ENCODE data around the gene MOGAT1. TPM values are rescaled to one million over a fixed set of nuclear protein-coding genes. Genes with fewer than 3 reads are reported as not detected.

MOGAT1 gene
- total and polyA plus RNA-seq, 2 of the 13 experiments (the other 11 are each of a cell fraction or from before 2014, with no cell fraction given): 0.98 to 4.3 TPM

- Histone ChIP-seq H4K20me1 (ENCODE audit: insufficient read depth, low read length) (no peaks in the 10 kb centered on the region), H3K79me2 (ENCODE audit: insufficient read depth, low read length) (no peaks in the 10 kb centered on the region), H3K36me3 (replicated peaks in 1 of 2; ENCODE audit: control insufficient read depth in 1 of 2, insufficient read depth in 2 of 2, low read length in 2 of 2) (peaks cover 14 to 65% of the 10 kb centered on the region in 2 experiments), H2AFZ (ENCODE audit: low read length) (no peak overlapping the region), H3K9ac (ENCODE audit: insufficient read depth, low read depth, low read length) (no peak overlapping the region), H3K4me3 (replicated peaks in 1 of 3; ENCODE audit: insufficient read depth in 1 of 3, low read depth in 2 of 3, low read length in 3 of 3) (no peak overlapping the region), H3K27me3 (ENCODE audit: control insufficient read depth in 1 of 2, insufficient read depth in 2 of 2, low read length in 2 of 2) (no peaks in the 10 kb centered on the region), H3K27ac (ENCODE audit: extremely low read length, insufficient read depth, low read length) (no peak overlapping the region), H3K9me3 (ENCODE audit: low read length) (no peaks in the 10 kb centered on the region), H3K4me1 (ENCODE audit: insufficient read depth, low read length) (no peaks in the 10 kb centered on the region), H3K4me2 (ENCODE audit: low read depth, low read length) (no peak overlapping the region)
- BruUV-seq (replicated peaks): no TSS peak
- no peak for TF ChIP-seq ZNF670 (CRISPR knock-in tag; IDR thresholded peaks at IDR 0.05; ENCODE audit: borderline replicate concordance)
- ChIA-PET POLR2A (no interaction called here), CTCF (ENCODE audit: low intra/inter-chr PET ratio, low total read pairs) (no interaction called here)
- ATAC-seq (no peak), DNase-seq (ENCODE audit: low spot score) (no peak), FAIRE-seq (no peak)
- 99% methylated on average over 1 of the region's 1 CpG for WGBS (ENCODE audit: low lambda C conversion rate)
- in situ Hi-C loops (cut with HindIII; ENCODE audit: extremely low pct_ligation_motif_present, low pct_unique_long_range_greater_than_20kb) (no loop called here), intact Hi-C loops (cut with micrococcal nuclease; ENCODE audit: unreplicated experiment) (no loop called here)
These were observed 28.3 kb upstream of the MOGAT1 start for GRCh38 chr2:222643134-222643533.

- Histone ChIP-seq H3K9ac (ENCODE audit: insufficient read depth, low read depth, low read length) (no peak overlapping the region), H2AFZ (ENCODE audit: low read length) (no peak overlapping the region), H3K79me2 (ENCODE audit: insufficient read depth, low read length) (peaks cover 19% of the 10 kb centered on the region), H3K4me2 (ENCODE audit: low read depth, low read length) (no peak overlapping the region), H3K27ac (ENCODE audit: extremely low read length, insufficient read depth, low read length) (no peak overlapping the region), H3K9me3 (ENCODE audit: low read length) (no peaks in the 10 kb centered on the region), H3K36me3 (replicated peaks in 1 of 2; ENCODE audit: control insufficient read depth in 1 of 2, insufficient read depth in 2 of 2, low read length in 2 of 2) (peaks cover 11 to 51% of the 10 kb centered on the region in 2 experiments), H3K4me1 (ENCODE audit: insufficient read depth, low read length) (peaks cover 10% of the 10 kb centered on the region; the same call in 1 of the 2 replicates), H3K27me3 (ENCODE audit: control insufficient read depth in 1 of 2, insufficient read depth in 2 of 2, low read length in 2 of 2) (no peaks in the 10 kb centered on the region), H3K4me3 (replicated peaks in 1 of 3; ENCODE audit: insufficient read depth in 1 of 3, low read depth in 2 of 3, low read length in 3 of 3) (no peak overlapping the region), H4K20me1 (ENCODE audit: insufficient read depth, low read length) (no peaks in the 10 kb centered on the region)
- BruUV-seq (replicated peaks): no TSS peak
- DNase-seq (ENCODE audit: low spot score) (no peak), ATAC-seq (no peak), FAIRE-seq (no peak)
- CTCF ChIA-PET (ENCODE audit: low intra/inter-chr PET ratio, low total read pairs): no interaction called here
- intact Hi-C loops (cut with micrococcal nuclease; ENCODE audit: unreplicated experiment) (no loop called here), in situ Hi-C loops (cut with HindIII; ENCODE audit: extremely low pct_ligation_motif_present, low pct_unique_long_range_greater_than_20kb) (no loop called here)
- WGBS (ENCODE audit: low lambda C conversion rate): 95% methylated on average over 3 of the region's 3 CpGs
- POLR2A ChIA-PET: no interaction called here
- TF ChIP-seq RBFOX2 (IDR thresholded peaks at IDR 0.05; ENCODE audit: low read depth, low read length) (no peak), ZSCAN30 (CRISPR knock-in tag; IDR thresholded peaks at IDR 0.05) (no peak), NCOA1 (CRISPR knock-in tag; IDR thresholded peaks at IDR 0.05) (no peak), AKNA (CRISPR knock-in tag; IDR thresholded peaks at IDR 0.05; ENCODE audit: borderline replicate concordance) (no peak), PHF8 (CRISPR knock-in tag; IDR thresholded peaks at IDR 0.05) (no peak), U2AF1 (optimal IDR thresholded peaks at IDR 0.05; ENCODE audit: low read depth, low read length) (no peak), XBP1 (CRISPR knock-in tag; IDR thresholded peaks at IDR 0.05) (no peak), DDIT3 (CRISPR knock-in tag; IDR thresholded peaks at IDR 0.05) (no peak), ASH2L (IDR thresholded peaks at IDR 0.05; ENCODE audit: insufficient read length, low read depth, low read length) (no peak), MEIS1 (CRISPR knock-in tag; IDR thresholded peaks at IDR 0.05; ENCODE audit: borderline replicate concordance) (no peak), KLF12 (CRISPR knock-in tag; IDR thresholded peaks at IDR 0.05; ENCODE audit: borderline replicate concordance) (no peak)
These were observed 25.4 kb upstream of the MOGAT1 start for GRCh38 chr2:222646008-222646407.

Data from HepG2 (cell line).